SU-DHL-6 (cell line): ENCODE results near the gene COL7A1.

ENCODE experiments used
- H2AFZ ChIP-seq: fragments of 200-600 bp; sonication (generic); 2 replicates; pipeline ENCODE4 v1.6.1; 2014; ENCODE audit warnings: low read depth, mild to moderate bottlenecking, moderate library complexity, mixed read lengths, antibody characterized with exemption, low read length; ENCODE audit not compliant: severe bottlenecking
- H3F3A ChIP-seq: fragments of 200-600 bp; shearing (Covaris generic); 2 replicates; pipeline ENCODE4 v1.6.0; 2016; ENCODE audit warnings: antibody characterized with exemption, mild to moderate bottlenecking; ENCODE audit not compliant: insufficient read depth
- H3K27ac ChIP-seq: fragments of 200-600 bp; sonication (generic); 2 replicates; pipeline ENCODE4 v1.5.1; 2016; ENCODE audit warnings: low read depth, mild to moderate bottlenecking, low read length, moderate library complexity, mixed read lengths
- H3K27me3 ChIP-seq: fragments of 200-600 bp; sonication (generic), shearing (Covaris generic); 2 replicates; pipeline ENCODE4 v1.6.0; 2014; ENCODE audit warnings: mild to moderate bottlenecking, low read length
- H3K36me3 ChIP-seq: fragments of 200-600 bp; sonication (generic); 2 replicates; pipeline ENCODE4 v1.6.1; 2014; ENCODE audit warnings: mild to moderate bottlenecking, low read length, mixed read lengths
- H3K4me2 ChIP-seq: fragments of 300-600, 200-600 bp; shearing (Covaris generic), sonication (generic); 2 replicates; pipeline ENCODE4 v1.6.0; 2014; ENCODE audit warnings: low read length, low read depth, mild to moderate bottlenecking; ENCODE audit not compliant: poor library complexity, severe bottlenecking
- H3K4me3 ChIP-seq: fragments of 200-600 bp; sonication (generic); 2 replicates; pipeline ENCODE4 v1.5.1; 2014; ENCODE audit warnings: antibody characterized with exemption, low read length, mild to moderate bottlenecking, mixed read lengths; ENCODE audit not compliant: insufficient read depth, poor library complexity, severe bottlenecking
- H3K79me2 ChIP-seq: fragments of 200-600 bp; sonication (generic); 2 replicates; pipeline ENCODE4 v1.6.1; 2014; ENCODE audit warnings: mild to moderate bottlenecking, low read length, moderate library complexity; ENCODE audit not compliant: insufficient read depth
- H3K9ac ChIP-seq: fragments of 200-600 bp; sonication (generic); 2 replicates; pipeline ENCODE4 v1.7.0; 2014; ENCODE audit warnings: mild to moderate bottlenecking, low read length
- H3K9me2 ChIP-seq: fragments of 200-600 bp; sonication (generic); replicated peaks from 2 replicates; pipeline ENCODE4 v1.6.1; 2014; ENCODE audit warnings: low read length; ENCODE audit not compliant: insufficient read depth
- H3K9me3 ChIP-seq: fragments of 200-600 bp; sonication (generic); 2 replicates; pipeline ENCODE4 v1.6.1; 2014; ENCODE audit warnings: low read length, mixed read lengths; ENCODE audit not compliant: insufficient read depth
- H4K20me1 ChIP-seq: fragments of 200-600 bp; sonication (generic); 2 replicates; pipeline ENCODE4 v1.6.1; 2014; ENCODE audit warnings: low read depth, mild to moderate bottlenecking, antibody characterized with exemption, low read length, moderate library complexity, mixed read lengths
- CTCF ChIP-seq: fragments of 200-600 bp; sonication (generic); IDR thresholded peaks from one replicate; pipeline ENCODE4 v1.5.1; 2017; ENCODE audit warnings: antibody characterized with exemption, mild to moderate bottlenecking, low read length, moderate library complexity; ENCODE audit not compliant: insufficient read depth, poor library complexity, severe bottlenecking
- EZH2phosphoT487 ChIP-seq: fragments of 200-600 bp; sonication (generic), shearing (Covaris generic); conservative IDR thresholded peaks from 2 replicates; pipeline ENCODE4 v1.6.1; 2018; ENCODE audit warnings: mild to moderate bottlenecking, antibody characterized with exemption, low read length, moderate library complexity, mixed read lengths

Gene COL7A1

GRCh38 chr3:48536116-48536515 lies 59.0 kb downstream of the COL7A1 start:
- no peak overlapping the region for H3K4me2 ChIP-seq
- no peaks in the 10 kb centered on the region for H3K36me3 ChIP-seq
- H3K27ac ChIP-seq, result no peak overlapping the region
- no peaks in the 10 kb centered on the region for H3K9me2 ChIP-seq
- no peak for TF ChIP-seq EZH2phosphoT487
- no peak for TF ChIP-seq CTCF
- no peaks in the 10 kb centered on the region for H3K27me3 ChIP-seq
- H4K20me1 ChIP-seq, result no peaks in the 10 kb centered on the region
- no peak overlapping the region for H2AFZ ChIP-seq
- H3K9ac ChIP-seq, result no peak overlapping the region
- no peaks in the 10 kb centered on the region for H3K9me3 ChIP-seq
- no peaks in the 10 kb centered on the region for H3F3A ChIP-seq
- H3K79me2 ChIP-seq, result no peaks in the 10 kb centered on the region
- no peak overlapping the region for H3K4me3 ChIP-seq

GRCh38 chr3:48535578-48535977 lies 59.6 kb downstream of the COL7A1 start:
- Histone ChIP-seq H3K27ac (no peak overlapping the region), H3F3A (no peaks in the 10 kb centered on the region), H3K9me2 (no peaks in the 10 kb centered on the region), H3K27me3 (no peaks in the 10 kb centered on the region), H3K36me3 (no peaks in the 10 kb centered on the region), H3K79me2 (no peaks in the 10 kb centered on the region), H4K20me1 (no peaks in the 10 kb centered on the region), H2AFZ (no peak overlapping the region), H3K4me2 (no peak overlapping the region), H3K9ac (no peak overlapping the region), H3K4me3 (no peak overlapping the region), H3K9me3 (no peaks in the 10 kb centered on the region)
- TF ChIP-seq EZH2phosphoT487, result no peak
- no peak for TF ChIP-seq CTCF

GRCh38 chr3:48532977-48533337 lies 62.2 kb downstream of the COL7A1 start:
- no peaks in the 10 kb centered on the region for H3K36me3 ChIP-seq
- H4K20me1 ChIP-seq, result no peaks in the 10 kb centered on the region
- H3K4me2 ChIP-seq, result no peak overlapping the region

More at GRCh38 chr3:48532977-48533337, 62.2 kb downstream of the COL7A1 start:
- Histone ChIP-seq H3K9me3 (no peaks in the 10 kb centered on the region), H2AFZ (no peak overlapping the region), H3K9me2 (no peaks in the 10 kb centered on the region), H3K4me3 (no peak overlapping the region), H3K9ac (no peak overlapping the region), H3K27me3 (no peaks in the 10 kb centered on the region), H3F3A (no peaks in the 10 kb centered on the region), H3K27ac (no peak overlapping the region), H3K79me2 (no peaks in the 10 kb centered on the region)
- no peak for TF ChIP-seq EZH2phosphoT487
- no peak for TF ChIP-seq CTCF
